GM18951 (cell line): ENCODE data around the gene CHST6.
"Not testable (repeated sequence)": the region's sequence is repeated elsewhere in the genome, so short reads cannot be mapped to it uniquely, and the experiment has no call there.

Source experiments
- POLR2A ChIP-seq: IDR thresholded peaks from 4 replicates; pipeline ENCODE4 v1.6.1; 2011; ENCODE audit warnings: mild to moderate bottlenecking; ENCODE audit not compliant: insufficient read length, insufficient read depth; ENCODE audit errors: extremely low read depth
- in situ Hi-C: fragments of 300-500 bp; cut with MboI; formaldehyde crosslinking; loops from one replicate; pipeline ENCODE4 v1.12.0; 2022; ENCODE audit warnings: low sequenced_read_pairs, mixed read lengths, inconsistent platforms; ENCODE audit not compliant: unreplicated experiment

Gene CHST6

GRCh38 chr16:75527825-75528299, 32.6 kb upstream of the CHST6 start:
- TF ChIP-seq POLR2A: no peak
- in situ Hi-C loops: no loop called here

DNA sequence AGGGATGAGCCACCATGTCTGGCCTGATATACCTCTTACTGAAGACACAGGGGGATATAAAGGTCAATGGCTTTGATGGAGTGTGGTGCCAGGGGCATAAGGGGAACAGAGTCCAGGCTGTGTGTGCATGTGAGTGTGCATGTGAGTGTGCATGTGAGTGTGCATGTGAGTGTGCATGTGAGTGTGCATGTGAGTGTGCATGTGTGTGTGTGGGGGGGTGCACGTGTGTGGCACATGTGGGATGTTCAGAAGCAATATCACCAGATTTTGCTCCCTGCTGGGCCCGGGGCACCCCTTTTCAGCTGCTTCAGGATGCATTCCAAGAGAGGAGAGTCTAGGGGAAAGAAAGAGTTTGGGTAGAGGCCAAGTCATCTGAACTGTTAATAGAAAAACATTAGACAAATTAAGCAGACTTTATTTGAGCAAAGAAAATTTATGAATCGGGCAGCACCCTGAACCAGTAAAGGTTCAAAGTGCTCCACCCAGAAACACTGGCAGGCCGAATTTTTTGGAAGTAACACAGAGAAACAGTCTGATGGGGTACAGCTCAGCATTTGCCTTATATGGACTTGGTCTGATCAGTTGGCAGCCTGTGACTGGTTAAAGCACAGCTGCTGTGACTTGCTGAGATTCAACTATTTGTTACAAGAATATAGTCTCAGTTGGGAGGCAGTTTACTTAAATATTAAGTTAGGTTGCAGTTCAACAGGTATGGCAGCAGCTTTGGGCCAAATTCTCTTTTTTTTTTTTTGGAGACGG, 31.0 kb upstream of the CHST6 start:
- in situ Hi-C loops: no loop called here

GRCh38 chr16:75519175-75519574, 23.9 kb upstream of the CHST6 start:
- in situ Hi-C loops: no loop called here
- TF ChIP-seq POLR2A: no peak

More for the DNA sequence above, 31.0 kb upstream of the CHST6 start:
- TF ChIP-seq POLR2A: no peak

DNA sequence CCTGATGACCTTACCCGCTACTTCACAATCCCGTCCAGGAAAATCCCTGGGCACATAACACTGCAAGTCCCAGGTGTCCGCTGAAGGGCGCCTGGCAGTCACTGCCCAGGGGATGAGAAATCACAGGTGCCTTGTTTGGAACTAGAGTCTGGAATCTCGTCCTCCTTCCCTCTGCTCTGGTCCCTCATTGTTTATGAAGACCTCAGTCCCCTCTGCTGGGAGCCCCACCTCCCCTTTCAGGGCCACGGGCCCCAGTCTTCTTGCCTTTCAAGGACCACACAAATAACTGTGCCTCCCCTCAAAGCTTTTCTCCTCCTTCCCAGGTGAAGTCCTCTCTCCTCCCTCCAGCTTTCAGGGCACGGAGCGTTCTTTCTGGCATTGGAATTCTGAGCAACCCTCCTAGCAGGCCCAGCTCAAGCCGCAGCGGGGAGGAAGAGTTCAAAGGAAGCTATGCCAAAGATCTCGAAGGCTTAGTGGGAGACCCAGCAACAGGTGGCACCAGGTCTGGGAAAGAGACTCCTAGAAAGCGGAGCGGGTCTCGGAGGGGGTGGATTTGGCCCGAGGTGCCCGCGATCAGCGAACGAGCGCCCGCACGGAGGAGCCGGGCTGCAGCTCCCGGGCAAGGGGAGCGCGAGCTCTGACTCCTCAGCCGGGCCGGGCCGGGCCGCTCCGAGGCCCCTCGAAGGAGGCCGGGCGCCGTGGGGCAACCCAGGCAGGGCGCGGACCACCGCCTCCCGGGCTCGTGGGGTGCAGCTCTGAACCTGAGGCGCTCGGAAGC, 21.1 kb upstream of the CHST6 start:
- in situ Hi-C loops: not testable (repeated sequence)

- in situ Hi-C loops: no loop called here
- no peak for TF ChIP-seq POLR2A
Measured at GRCh38 chr16:75514296-75514695, 19.1 kb upstream of the CHST6 start.

DNA sequence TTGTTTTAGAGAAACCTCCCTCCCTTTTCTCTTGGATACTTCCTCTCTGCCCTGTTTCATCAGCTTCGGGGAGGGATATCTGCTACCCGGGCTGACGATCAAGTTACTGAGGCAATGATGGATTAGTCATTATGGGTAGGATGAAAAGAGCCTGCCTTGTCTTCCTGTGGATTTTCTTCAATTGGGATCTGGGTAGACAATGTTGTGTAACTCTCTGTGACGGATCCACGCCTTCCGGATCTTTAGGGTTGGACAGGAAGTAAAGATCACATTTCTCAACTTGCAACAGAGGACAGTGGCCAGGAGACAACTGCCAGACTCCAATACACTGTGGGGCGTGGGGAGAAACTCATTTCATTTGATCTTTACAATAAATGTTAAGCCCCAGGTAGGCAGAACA, 11.3 kb upstream of the CHST6 start:
- in situ Hi-C loops: no loop called here
- no peak for TF ChIP-seq POLR2A

- no peak for TF ChIP-seq POLR2A
- in situ Hi-C loops: no loop called here
Measured at GRCh38 chr16:75506107-75506506, 10.9 kb upstream of the CHST6 start.

GRCh38 chr16:75503801-75504200, 8.6 kb upstream of the CHST6 start:
- no peak for TF ChIP-seq POLR2A
- in situ Hi-C loops: no loop called here

GRCh38 chr16:75502916-75503605, 7.8 kb upstream of the CHST6 start:
- in situ Hi-C loops: no loop called here
- no peak for TF ChIP-seq POLR2A

GRCh38 chr16:75501820-75502219, 6.6 kb upstream of the CHST6 start:
- in situ Hi-C loops: not testable (repeated sequence)

GRCh38 chr16:75501359-75501758, 6.1 kb upstream of the CHST6 start:
- in situ Hi-C loops: no loop called here
- TF ChIP-seq POLR2A: no peak

DNA sequence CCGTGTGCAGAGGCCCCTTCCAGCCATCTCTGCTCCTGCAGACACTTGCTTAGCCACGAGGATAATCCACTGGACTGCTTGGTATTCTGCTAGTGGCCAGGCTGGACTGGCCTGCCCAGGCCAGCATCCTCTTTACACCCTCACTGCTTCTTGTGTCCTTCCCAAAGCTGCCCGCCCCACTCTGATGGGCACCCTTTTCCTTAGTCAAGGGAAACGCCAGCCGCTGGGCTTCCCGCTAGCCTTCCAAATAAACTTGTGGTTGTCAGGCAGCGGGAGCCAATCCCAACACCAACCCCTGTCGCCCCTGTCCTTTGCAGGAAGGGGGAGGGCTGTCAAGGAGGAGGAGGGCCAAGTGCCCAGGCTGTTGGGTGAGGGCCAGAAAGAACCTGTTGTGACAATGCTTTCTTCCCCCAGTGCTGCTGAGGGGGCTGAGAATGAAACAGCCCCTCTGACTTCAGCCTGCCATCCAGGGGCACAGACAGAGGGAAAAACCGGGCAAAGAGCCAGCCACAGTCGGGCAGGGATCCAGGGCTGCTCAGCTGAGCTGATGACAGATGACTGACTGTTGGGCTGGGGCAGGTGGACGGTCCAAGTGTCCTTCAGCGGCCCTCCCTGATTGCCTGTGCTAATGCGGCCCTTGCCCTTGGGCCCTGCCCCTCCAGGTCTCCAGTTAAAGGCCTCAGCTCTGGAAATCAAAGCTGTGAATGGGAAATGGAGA, 3.5 kb upstream of the CHST6 start:
- in situ Hi-C loops: not testable (repeated sequence)

DNA sequence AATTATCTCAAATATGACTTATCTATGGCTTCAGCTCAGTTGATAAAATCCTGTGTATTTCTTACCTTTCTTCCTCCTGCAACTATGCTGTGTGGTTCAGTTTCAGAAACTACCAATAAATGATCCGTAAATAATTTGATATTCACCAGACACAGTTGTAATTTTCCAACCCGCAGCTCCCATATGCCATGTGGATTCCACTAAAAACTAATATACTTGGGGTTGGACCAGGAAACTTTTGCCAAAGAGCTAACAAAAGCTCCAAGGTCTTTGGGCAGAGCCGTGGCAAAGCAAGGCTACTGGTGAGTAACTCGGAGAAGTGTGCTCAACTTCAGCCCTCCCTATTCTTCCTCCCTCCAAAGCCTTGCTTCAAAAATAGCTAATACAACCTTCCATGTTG, 2.3 kb upstream of the CHST6 start:
- in situ Hi-C loops: no loop called here
- TF ChIP-seq POLR2A: no peak
